Fibroblast of skin of scalp (primary cell): ENCODE measurements around the gene IKZF3.

Source experiments
- DNase-seq: peaks from one replicate; pipeline ENCODE4 v3.0.0-alpha.2; 2013

IKZF3 gene

DNA sequence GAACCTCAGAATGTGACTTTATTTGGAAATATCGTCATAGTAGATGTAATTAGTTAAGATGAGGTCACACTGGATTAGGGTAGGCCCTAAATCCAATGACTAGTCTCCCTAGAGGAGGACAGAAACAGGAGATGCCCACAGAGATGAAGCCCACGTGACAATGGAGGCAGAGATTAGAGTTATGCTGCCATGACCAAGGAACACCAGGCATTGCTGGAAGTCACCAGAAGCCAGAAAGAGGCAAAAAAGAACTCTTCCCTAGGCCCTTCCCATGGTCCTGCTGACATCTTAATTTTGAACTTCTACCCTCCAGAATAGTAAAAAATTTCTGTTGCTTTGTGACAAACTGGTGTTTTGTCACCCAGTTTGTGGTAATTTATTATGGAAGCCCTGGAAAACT is 49.6 kb downstream of the IKZF3 start:
- DNase-seq = no peak

DNA sequence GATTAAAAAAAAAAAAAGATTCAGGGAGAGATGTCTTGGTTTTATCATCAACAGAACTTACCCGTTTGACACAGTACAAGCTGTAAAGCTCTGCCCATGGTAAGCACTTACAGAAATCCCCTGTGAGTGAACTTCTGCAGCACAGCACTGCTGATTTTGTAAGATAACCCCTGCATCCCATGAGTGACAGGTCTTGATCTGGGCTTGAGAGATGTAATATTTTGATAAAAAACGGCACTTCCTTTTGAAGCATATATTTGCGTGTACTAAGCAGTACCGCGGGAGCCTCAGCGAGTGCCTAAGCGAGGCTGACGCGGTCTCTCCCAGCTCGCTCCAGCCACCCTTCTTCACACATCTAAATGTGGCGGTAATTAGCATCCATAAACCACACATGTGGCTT is 50.5 kb downstream of the IKZF3 start:
- no peak for DNase-seq

DNA sequence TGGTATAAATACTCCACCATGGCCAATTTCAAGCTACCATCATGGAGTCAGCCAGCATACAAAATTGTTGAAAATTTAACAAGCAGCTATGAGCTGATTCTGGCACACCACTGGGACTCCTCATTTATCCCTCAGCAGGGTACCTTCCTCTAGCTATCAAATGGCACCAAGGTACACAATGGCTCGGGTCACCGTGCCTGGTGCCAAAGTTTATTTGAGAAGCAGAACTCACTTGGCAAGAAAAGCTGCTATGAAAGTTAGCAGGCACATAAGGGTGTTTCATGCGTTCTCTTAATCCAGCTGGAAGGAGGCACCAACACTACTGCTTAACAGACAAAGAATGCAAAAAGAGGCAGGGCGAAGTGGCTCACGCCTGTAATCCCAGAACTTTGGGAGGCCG is 51.6 kb downstream of the IKZF3 start:
- DNase-seq = no peak

DNA sequence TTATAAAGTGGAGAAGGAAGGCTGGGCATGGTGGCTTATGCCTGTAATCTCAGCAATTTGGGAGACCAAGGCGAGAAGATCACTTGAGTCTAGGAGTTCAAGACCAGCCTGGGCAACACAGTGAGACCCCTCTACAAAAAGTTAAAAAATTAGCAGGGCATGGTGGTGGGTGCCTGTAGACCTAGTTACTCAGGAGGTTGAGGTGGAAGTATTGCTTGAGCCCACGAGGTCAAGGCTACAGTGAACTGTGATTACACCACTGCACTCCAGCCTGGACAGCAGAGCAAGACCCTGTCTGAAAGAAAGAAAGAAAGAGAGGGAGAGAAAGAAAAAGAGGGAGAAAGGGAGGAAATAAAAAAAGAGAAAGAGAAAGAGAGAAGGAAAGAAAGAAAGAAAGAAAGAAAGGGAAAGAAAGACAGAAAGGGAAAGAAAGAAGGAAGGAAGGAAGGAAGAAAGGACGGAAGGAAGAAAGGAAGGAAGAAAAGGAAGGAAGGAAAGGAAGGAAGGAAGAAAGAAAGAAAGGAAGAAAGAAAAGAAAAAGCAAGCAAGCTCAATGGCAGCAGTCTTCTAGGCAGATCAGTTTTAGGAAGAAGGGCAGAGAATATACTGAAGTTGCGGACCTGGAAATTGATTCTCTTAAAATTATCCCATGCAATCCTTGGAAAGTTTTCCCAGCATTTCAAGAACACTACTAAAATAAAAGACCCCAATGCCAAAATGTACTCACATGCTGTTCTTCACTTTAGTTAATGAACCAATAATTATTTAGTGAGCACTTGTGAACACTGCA is 53.0 kb downstream of the IKZF3 start:
- no peak for DNase-seq

DNA sequence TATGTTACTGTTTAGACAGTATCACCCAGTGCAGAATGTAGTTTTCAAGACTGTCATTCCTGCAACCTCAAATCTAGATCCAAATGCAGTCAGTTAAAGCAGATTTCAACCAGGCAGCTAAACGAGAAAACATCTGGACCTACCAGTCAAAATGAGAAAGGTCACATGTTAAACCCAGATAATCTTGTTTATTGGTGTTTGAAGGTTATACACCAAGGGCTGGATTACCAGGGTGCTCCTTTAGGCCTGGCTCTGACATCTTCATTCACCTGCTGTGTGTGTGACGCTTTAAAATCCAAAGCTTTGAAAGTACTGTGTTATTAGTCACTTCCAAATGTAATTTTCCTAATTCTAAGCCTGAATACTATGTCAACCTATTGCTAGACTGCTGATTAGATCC is 54.9 kb downstream of the IKZF3 start:
- no peak for DNase-seq

DNA sequence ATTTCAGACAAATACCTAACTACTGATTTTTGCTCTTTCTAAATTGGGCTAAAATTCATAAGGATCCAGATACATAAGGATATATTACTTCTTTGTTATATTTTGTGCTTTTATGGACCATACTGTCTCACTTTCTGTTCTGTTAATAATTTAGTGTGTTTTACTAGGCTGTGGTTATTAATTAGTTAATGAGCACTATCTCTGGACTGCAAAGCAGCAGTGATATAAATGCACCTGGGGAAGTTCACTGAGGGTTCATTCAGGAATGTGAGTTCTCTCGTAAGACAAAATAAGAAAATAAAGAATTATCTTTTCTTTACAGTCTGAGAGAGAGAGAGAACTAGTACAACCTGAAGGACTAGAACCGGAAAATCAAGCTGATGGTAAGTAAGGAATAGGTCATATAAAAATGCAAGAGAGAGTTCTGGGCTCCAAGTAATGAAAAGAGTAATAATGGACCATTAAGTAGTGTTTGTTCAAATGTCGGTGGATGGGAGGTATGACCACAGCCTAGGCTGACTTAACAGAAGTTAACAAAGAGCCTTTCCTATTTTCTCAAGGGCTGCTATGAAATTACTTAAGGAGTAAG is 55.6 kb downstream of the IKZF3 start:
- no peak for DNase-seq

DNA sequence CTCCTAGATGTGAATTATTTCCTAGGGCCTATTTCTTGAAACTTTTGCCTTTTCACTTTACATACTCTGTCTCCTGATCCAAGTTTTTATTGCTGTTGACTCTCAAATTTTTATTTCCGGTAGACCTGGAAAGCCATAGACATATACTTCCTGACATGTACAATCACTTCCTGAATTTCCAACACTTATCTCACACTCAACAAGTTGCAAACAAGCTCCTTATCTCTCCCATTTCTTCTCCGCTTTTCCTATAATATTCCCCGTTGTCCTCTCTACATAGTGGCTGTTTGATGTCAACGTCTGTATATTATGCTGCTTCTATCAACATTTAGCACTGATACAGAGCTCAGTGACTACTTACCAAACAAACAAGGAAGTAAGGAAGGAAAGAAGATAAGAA is 59.3 kb downstream of the IKZF3 start:
- no peak for DNase-seq

DNA sequence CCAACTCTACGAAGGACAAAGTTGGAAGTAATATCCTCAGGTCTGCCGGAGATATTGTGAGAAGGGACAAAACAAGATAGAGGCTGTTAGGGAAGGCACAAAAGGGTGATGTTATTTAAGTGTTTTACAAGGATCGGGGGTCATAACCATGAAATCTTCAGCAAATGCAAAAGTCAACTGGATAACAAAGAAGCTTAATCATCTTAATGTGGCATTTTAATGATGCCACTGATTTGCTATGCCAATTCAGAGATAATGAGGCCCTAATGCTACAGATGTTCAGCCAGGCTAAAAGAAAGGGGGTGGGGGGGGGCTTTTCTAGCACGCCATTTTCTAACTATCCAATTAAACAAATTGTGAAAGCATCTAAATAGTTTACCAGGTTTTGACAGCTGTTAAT is 63.1 kb downstream of the IKZF3 start:
- DNase-seq = no peak

DNA sequence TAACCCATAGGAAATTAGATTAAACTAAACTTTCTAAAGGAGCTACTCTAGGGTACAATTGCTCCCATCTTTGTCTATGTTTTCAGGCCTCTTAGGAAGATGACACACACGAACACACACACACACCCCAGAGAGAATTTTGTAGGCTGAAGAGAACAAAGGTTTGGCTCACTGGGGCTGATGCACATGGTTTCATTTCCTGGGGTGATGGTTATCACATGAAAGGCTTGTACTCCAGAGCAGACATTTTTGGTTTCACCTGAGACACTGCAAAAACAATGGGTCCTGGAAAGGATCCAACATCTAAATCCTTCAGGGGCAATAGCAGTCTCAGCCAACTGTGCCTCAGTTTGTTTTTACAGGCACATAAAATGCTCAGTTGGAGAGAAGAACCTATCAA is 63.6 kb downstream of the IKZF3 start:
- DNase-seq = no peak

DNA sequence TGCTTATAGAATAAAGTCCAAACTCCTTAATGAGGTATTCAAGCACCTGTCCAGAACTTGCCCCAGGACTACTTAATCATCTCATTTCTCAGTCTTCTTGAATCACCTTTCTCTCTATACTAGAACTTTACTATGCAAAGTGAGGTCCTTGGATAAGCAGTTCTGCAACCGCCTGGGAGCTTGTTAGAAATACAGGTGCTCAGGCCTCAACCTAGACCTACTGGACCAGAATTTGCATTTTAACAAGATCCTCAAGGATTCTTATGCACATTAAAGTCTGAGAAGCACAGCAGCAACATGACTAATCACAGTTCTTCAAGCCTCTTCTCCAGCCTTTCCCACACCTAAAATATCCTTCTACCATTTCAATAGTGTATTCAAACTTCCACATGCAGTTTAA is 64.7 kb downstream of the IKZF3 start:
- no peak for DNase-seq

DNA sequence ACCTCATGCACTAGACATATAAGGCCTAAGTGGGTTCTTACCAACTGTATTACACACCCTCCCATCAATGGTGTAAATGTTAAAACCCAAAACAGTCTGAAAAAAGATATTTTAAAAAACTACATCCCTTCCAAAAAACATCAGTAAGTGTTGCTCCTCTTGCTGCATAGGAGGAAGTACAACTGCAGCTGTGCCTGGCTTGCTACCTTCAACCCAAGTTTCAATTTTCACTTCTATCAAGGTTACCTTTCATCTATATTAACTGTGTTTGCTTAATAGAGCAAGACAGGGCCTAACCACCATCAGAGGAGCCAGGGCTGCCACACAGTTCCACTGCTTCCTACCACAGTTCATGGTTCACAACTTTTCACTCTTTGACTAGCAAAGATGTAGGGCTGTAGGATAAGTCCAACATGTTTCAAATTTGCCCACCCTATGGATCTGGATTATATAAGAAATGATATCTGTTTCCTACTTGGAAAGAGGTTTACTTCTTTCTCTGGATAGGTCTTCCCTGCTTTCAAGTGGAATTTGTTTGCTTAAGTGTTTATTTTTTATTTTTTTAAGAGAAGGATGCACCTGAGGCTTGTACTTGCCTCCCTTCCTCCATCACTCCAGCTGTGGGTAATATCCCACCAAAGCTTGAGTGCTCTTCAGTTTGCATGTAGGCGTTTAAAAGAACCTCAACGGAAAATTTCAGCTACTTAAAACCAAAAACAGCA is 69.7 kb downstream of the IKZF3 start:
- no peak for DNase-seq

DNA sequence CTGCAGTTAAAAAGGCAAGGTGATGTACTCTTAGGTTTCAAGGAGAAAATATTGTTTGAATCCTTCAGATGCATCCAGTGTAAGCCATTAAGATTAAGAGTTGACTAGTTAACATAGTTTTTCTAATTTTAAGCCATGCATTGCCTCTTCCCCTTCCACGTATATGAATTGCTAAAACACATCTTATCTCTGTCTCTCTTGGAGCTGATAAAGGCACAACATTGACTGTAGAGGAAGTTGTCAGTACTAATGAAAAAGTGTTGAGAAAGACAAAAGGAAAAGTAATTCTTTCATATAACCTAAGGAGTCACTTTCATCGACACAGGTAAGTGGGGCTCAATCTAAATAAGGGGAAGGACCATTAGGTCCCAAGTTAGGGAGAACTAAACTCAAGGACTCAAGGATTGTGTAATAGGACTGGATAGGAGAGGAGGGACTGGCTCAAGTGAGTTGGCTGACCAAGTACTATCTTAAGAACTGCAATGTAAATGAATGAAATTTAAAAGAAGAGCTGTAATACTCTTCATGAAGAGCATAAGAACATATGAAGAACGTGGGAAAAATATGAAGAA is 70.7 kb downstream of the IKZF3 start:
- no peak for DNase-seq

DNA sequence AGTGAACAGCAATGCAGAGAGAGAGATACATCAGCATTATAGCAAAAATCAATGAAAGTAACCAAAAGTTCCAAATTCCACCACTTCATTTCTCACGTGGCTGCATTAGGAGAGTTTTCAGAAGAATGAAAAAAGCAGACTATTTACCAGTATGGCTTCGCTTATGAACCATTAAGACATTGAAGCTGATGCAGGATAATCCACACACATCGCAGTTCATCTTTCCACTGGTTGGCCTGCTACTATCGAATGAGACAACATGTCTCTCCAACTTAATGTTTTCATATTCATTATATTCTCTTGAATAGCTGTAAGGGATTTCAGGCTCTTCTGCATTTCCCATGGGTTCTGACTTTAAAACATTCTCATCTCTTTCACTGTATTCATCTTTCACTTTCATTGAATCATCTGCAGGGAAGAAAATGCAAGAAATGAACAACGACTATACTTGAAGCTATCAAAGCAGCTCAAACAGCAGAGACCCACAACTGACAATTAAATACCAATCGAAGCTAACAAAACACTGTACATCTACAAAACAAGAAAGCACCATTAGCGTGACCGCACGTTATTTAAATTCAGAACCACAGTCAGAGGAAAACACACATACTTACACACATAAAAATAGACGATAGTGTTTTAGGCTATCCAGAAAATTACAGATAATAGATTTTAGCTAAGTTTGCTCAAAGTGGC is 71.4 kb downstream of the IKZF3 start:
- no peak for DNase-seq

DNA sequence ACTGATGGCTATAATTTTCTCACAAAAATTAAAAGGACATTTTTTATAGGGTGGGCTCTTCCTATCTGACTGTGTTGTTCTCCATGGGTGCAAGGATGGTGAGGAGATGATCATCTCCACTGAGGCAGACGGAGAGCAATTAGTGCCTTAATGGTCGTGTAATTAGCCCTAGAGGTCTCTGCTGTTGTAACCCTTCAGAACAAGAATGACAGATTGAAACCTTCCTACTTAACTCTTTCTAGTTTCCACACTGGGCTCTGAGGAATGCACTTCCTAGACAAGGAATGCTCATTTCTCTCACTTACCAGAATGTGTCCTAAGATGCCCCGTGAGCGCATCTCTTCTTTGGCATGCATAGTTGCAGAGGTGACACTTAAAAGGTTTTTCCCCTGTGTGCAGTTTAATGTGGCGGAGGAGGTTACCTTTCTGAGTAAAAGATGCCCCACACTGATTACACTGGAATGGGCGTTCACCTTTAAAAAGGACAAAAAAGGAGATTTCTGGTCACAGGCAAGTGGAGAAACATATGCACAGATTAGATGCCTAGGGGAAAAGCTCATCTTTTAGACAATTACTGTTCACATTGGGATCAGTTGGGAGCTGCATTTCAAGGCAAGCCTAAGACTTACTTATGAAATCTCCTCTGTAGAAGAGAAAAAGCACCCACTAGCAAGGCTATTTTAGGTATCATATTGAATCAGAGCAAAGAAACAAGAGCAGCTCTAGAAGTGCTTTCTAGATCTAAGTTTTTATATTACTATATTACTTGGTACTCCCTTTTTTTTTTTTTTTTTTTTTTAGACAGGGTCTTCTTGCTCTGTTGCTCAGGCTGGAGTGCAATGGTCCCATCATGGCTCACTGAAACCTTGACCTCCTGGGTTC is 72.8 kb downstream of the IKZF3 start:
- DNase-seq = peak; percentile 2

DNA sequence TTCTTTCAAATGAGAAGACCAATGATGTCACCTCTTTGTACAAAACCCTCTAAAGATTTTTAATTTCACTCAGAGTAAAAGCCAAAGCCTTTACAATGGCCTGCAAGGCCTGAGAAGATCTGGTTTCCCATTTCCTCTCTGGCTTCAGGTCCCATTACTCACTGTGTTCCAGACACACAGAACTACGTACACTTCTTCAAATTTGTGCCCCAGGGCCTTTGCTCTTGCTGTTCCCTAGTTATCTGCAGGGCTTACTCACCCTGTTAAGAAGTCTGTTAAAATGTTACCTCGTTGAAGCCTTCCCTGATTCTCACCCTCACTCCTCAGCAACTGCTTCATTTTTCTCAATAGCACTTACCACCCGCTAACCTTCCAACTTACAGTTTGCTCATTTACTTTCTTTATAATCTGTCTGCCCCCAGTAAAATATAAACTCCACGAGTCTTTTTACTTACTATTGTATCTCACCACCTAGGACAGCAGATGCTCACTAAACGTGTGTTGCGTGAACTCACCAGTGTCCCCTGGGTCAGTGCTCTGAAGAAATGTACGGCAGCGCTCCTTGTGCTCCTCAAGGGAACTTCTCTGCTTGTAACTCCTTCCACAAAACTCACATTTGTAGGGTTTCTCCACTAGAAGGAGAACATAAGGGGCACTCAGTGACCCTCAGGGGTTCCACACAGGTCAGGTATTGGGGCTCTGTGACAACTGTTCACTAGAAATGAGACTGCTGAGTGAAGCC is 76.2 kb downstream of the IKZF3 start:
- no peak for DNase-seq

DNA sequence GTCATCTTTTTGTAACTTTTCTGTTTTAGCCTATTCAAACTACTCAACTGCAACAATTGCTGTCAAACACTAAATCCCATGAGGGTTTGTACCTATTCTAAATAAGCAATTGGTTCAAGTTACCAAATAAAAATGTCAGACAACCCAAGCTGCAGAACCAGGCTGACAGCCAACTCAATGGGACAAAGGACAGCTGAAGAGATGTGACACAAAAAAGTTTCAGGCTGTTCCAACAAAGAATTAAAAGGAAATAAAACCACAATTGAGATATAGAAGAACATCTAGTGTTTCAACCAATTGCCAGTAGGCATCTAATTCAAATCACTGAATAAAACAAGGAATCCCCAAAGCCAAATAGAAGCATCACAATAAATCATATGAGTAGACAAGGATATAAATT is 77.1 kb downstream of the IKZF3 start:
- no peak for DNase-seq

DNA sequence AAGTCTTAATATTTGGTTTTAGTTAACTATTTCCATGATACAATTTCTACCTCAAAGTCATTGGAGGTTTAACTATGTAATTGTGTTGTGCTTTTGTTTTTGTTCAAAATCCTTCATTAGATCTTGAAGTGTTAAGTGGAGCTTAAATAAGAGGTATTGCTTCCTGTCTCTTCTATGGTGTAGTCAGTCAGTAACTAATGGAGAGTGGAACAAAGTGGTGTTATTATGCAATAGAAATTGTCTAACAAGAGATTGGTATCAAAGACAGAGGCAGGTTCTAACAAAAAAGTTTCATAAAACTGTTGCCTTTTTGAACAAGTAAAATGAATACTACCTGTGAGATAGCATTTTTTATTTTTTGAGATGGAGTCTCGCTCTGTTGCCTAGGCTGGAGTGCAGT is 81.1 kb downstream of the IKZF3 start:
- DNase-seq = no peak

DNA sequence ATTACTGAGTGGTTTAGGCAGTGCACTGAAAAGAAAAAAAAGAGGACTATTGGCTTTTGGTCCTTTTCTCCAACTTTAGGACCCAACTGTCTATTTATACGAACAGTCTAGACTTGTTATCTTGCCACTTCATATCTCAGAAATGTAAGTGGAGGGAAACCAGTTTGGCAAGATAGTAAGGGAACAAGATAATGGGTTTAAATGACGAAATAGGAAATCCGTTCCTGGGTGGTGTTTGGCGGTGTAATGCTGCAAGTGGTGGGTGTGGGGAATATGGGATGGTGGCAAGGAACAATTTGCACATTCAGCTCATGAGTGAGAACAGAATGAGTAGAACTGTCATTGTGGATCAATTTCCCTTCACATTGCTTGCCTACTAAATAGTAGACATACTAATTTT is 81.6 kb downstream of the IKZF3 start:
- peak; percentile 2 for DNase-seq

DNA sequence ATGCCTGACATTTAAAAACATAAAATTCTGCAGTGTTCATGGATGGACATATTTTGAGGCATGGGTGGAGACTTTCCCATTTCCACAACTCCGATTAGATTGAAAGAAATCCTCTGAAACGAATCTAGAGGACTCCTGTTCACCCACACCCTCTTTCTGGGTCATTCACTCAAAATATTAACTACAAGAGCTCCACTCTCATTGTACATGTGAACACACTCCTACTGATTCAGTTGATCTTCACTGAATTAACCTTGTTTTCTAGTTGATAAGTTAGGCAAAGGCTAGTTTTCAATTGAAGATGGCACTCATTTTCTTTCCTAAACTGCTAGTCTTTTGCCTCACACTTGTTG is 82.3 kb downstream of the IKZF3 start:
- DNase-seq = no peak

DNA sequence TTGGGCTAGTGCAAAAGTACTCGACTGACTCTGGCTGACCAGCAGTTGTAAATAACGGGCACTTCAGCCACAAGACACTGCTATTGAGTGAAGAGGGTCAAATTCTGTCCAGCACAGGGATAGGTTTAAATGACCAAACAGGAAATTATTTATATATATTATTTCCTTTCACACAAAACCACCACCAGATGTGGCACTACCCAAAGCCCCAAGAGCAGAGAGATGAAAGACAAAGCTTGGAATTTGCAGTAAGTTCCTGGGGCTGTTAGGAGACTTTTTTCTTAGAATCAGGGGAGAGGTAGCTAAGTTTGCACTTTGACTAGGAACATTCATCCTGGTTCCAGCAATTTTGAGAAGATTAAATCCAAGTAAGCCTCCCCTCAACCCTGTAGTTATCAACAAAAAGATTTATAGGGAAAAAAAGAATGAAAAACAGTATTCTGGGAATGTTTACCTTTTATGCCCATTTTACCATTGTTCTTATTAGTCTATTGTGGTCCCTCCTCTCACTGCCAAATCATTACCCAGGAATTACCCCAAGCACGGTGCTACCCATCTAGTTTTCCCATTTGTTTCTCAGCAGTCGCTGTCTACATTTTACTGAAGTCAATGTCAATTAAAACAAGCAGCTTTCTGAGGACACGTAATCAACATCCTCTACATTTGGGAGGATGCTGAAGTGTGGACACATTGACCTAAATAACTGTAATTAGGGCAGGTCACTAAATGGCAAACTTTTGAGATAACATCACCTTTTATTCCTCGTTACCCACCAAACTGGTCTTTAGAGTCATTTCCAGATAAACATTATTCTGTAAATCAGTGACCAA is 82.9 kb downstream of the IKZF3 start:
- DNase-seq = no peak
